GM19023 (cell line): Measurements from ENCODE around the gene TRIM34.
"Not testable (repeated sequence)": the region's sequence is repeated elsewhere in the genome, so short reads cannot be mapped to it uniquely, and the experiment has no call there.

ENCODE experiments used
- ATAC-seq: cut with Tn5 transposase; IDR thresholded peaks from one replicate; pipeline ENCODE4 v1.9.1; 2021; ENCODE audit warnings: mild to moderate bottlenecking, moderate library complexity; ENCODE audit not compliant: unreplicated experiment

Gene TRIM34

GRCh38 chr11:5624489-5625279 lies at the start of gene TRIM34:
TSS of gene TRIM34 (plus strand) at chr11:5625001. CDS start at chr11:5632332, 7,331 bp downstream.
- peak; percentile 97 for ATAC-seq

- ATAC-seq = no peak
Observed at GRCh38 chr11:5575152-5575551, 49.6 kb upstream of the TRIM34 start.

GRCh38 chr11:5577101-5577500 lies 47.7 kb upstream of the TRIM34 start:
- ATAC-seq = no peak

- no peak for ATAC-seq
Observed at GRCh38 chr11:5580577-5580976, 44.2 kb upstream of the TRIM34 start, which contains the start of gene OR52B6. TSS of gene OR52B6 (plus strand) at chr11:5580877. CDS start at chr11:5580877, 0 bp downstream.

- ATAC-seq = no peak
Observed at GRCh38 chr11:5581014-5581413, 43.8 kb upstream of the TRIM34 start.

- ATAC-seq = not testable (repeated sequence)
Observed at GRCh38 chr11:5584458-5584857, 40.3 kb upstream of the TRIM34 start.

GRCh38 chr11:5589906-5590305 lies 34.9 kb upstream of the TRIM34 start:
- ATAC-seq = not testable (repeated sequence)

GRCh38 chr11:5591613-5592012 lies 33.2 kb upstream of the TRIM34 start:
- ATAC-seq = no peak

- ATAC-seq = no peak
Observed at GRCh38 chr11:5592615-5593014, 32.2 kb upstream of the TRIM34 start.

- ATAC-seq = no peak
Observed at GRCh38 chr11:5593146-5593545, 31.7 kb upstream of the TRIM34 start.

- ATAC-seq = peak; percentile 50
Observed at GRCh38 chr11:5596607-5597201, 28.1 kb upstream of the TRIM34 start, which contains the start of gene TRIM6. TSS of gene TRIM6 (plus strand) at chr11:5596637. CDS start at chr11:5596898, 261 bp downstream.

- no peak for ATAC-seq
Observed at GRCh38 chr11:5597953-5598352, 26.8 kb upstream of the TRIM34 start.

- peak; percentile 79 for ATAC-seq
Observed at GRCh38 chr11:5600374-5600851, 24.4 kb upstream of the TRIM34 start.

- ATAC-seq = not testable (repeated sequence)
Observed at GRCh38 chr11:5602791-5603190, 22.0 kb upstream of the TRIM34 start.

GRCh38 chr11:5603326-5603725 lies 21.5 kb upstream of the TRIM34 start:
- no peak for ATAC-seq

- no peak for ATAC-seq
Observed at GRCh38 chr11:5604896-5605295, 19.9 kb upstream of the TRIM34 start.

GRCh38 chr11:5605849-5606248 lies 19.0 kb upstream of the TRIM34 start:
- no peak for ATAC-seq

- ATAC-seq = no peak
Observed at GRCh38 chr11:5608808-5609207, 16.0 kb upstream of the TRIM34 start.

GRCh38 chr11:5610446-5610845 lies 14.4 kb upstream of the TRIM34 start:
- ATAC-seq = no peak

GRCh38 chr11:5611627-5612026 lies 13.2 kb upstream of the TRIM34 start:
- no peak for ATAC-seq

GRCh38 chr11:5618807-5619206 lies 6.0 kb upstream of the TRIM34 start:
- no peak for ATAC-seq
